Measurements from ENCODE around the gene DCANP1.

Gene DCANP1

GRCh38 chr5:135417083-135417482 is 30.1 kb downstream of the DCANP1 start:
- no peak for DNase-seq

- no peak for DNase-seq
Measured at GRCh38 chr5:135405082-135405481, 42.1 kb downstream of the DCANP1 start.

- DNase-seq = no peak
Measured at GRCh38 chr5:135402031-135402430, 45.1 kb downstream of the DCANP1 start.

GRCh38 chr5:135400866-135401265 is 46.3 kb downstream of the DCANP1 start:
- peak in 1 of 2 experiments; percentile 19 for DNase-seq

GRCh38 chr5:135399794-135400542 is 47.2 kb downstream of the DCANP1 start:
- DNase-seq = peak; percentile 47 to 64

- peak; percentile 47 to 66 for DNase-seq
Measured at GRCh38 chr5:135398855-135399793, 48.0 kb downstream of the DCANP1 start, which contains the start of gene MACROH2A1. Gene MACROH2A1, minus strand, starts transcription at chr5:135399231. Its CDS starts 10,138 bp downstream, at chr5:135389093.

GRCh38 chr5:135398160-135398854 is 48.8 kb downstream of the DCANP1 start:
- DNase-seq = no peak

- DNase-seq = peak in 1 of 2 experiments; percentile 10
Measured at GRCh38 chr5:135397084-135397483, 50.1 kb downstream of the DCANP1 start.

- no peak for DNase-seq
Measured at GRCh38 chr5:135396459-135397055, 50.6 kb downstream of the DCANP1 start.

- no peak for DNase-seq
Measured at GRCh38 chr5:135395866-135396265, 51.3 kb downstream of the DCANP1 start.

GRCh38 chr5:135395451-135395850 is 51.7 kb downstream of the DCANP1 start:
- no peak for DNase-seq

Measured in Kasumi-1 (cell line).